HG02973 (cell line): ENCODE data around the gene DCP1A.
A peak's percentile ranks its signal among the peaks of the same experiment; 100 is the strongest.
"Not testable (repeated sequence)": the region's sequence is repeated elsewhere in the genome, so short reads cannot be mapped to it uniquely, and the experiment has no call there.

Source experiments
- ATAC-seq: cut with Tn5 transposase; IDR thresholded peaks from one replicate; pipeline ENCODE4 v1.9.1; 2021; ENCODE audit warnings: moderate library complexity; ENCODE audit not compliant: unreplicated experiment

The DCP1A gene

GRCh38 chr3:53269888-53270880 is 77.2 kb downstream of the DCP1A start:
- ATAC-seq: no peak

GRCh38 chr3:53269193-53269592 is 78.2 kb downstream of the DCP1A start:
- not testable (repeated sequence) for ATAC-seq

- no peak for ATAC-seq
These were observed 79.6 kb downstream of the DCP1A start for GRCh38 chr3:53267766-53268165.

GRCh38 chr3:53264718-53265117 is 82.6 kb downstream of the DCP1A start:
- no peak for ATAC-seq

- ATAC-seq: no peak
These were observed 83.4 kb downstream of the DCP1A start for GRCh38 chr3:53263907-53264306.

GRCh38 chr3:53261712-53262111 is 85.6 kb downstream of the DCP1A start:
- no peak for ATAC-seq

GRCh38 chr3:53260286-53260785 is 87.0 kb downstream of the DCP1A start:
- ATAC-seq: no peak

GRCh38 chr3:53259427-53260259 is 87.7 kb downstream of the DCP1A start:
- ATAC-seq: no peak

GRCh38 chr3:53258600-53259426 is 88.5 kb downstream of the DCP1A start:
- no peak for ATAC-seq

GRCh38 chr3:53257465-53257864 is 89.9 kb downstream of the DCP1A start:
- no peak for ATAC-seq

- no peak for ATAC-seq
These were observed 90.7 kb downstream of the DCP1A start for GRCh38 chr3:53256704-53257055.

GRCh38 chr3:53255775-53256703 is 91.3 kb downstream of the DCP1A start, which contains the start of gene TKT:
TSS of gene TKT (minus strand) at chr3:53256022. CDS start at chr3:53255942, 80 bp downstream.
- peak; percentile 43 for ATAC-seq

- ATAC-seq: peak; percentile 36
These were observed 91.9 kb downstream of the DCP1A start for GRCh38 chr3:53255423-53255774.

GRCh38 chr3:53254509-53255422 is 92.6 kb downstream of the DCP1A start:
- peak; percentile 44 for ATAC-seq

GRCh38 chr3:53253707-53254508 is 93.4 kb downstream of the DCP1A start:
- no peak for ATAC-seq

GRCh38 chr3:53252947-53253322 is 94.4 kb downstream of the DCP1A start:
- not testable (repeated sequence) for ATAC-seq

GRCh38 chr3:53252096-53252946 is 95.0 kb downstream of the DCP1A start:
- ATAC-seq: no peak
